Amniotic epithelial cell (primary cell): ENCODE results near the gene CRB2.

Source experiments
- DNase-seq: peaks from one replicate; pipeline ENCODE4 v3.0.0-alpha.2; 2010; ENCODE audit warnings: low read depth

CRB2 gene

DNA sequence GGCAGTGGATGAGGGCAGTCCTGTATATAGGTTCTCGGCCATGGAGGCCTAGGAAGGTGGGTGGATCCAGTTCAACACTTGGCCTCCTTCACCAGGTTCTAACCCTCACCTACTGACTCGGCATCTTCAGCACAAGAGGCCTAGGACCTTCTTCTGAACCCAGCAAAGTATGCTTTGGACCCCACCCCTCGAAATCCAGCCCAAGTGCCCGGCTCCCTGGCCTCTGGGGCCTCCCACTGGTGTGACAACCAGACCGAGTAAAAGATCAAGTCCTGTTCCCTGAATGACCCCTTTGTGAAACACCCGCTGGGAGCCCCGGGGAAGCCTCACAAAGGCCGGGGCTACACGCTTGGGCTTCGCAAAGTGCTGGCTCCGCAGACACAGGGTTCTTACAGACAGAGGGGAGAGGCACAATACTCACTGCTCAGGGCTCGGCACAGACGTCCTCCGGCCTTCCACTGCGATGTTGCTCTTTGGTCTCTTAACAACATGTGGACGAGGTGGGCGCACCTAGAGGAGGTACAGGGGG lies 47.0 kb downstream of the CRB2 start:
- DNase-seq = no peak

DNA sequence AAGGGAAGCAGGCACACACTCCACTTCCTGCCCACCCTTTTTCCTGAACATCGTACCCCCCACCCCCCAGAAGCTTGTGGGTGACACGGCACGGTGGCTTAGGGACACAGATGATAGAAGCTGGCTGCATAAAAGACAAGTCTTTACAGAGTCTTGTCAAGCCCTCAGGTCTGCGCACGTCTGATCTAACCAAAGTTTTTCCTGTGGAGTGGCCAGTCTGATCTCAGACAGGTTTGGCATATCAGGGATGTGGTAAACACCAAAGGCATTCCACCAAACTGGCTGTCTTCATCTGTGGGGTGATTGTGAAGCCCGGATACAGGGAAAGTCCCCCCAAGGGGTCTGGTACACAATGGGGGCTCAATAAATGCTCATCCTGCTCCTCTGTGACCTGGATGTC lies 50.0 kb downstream of the CRB2 start:
- no peak for DNase-seq

DNA sequence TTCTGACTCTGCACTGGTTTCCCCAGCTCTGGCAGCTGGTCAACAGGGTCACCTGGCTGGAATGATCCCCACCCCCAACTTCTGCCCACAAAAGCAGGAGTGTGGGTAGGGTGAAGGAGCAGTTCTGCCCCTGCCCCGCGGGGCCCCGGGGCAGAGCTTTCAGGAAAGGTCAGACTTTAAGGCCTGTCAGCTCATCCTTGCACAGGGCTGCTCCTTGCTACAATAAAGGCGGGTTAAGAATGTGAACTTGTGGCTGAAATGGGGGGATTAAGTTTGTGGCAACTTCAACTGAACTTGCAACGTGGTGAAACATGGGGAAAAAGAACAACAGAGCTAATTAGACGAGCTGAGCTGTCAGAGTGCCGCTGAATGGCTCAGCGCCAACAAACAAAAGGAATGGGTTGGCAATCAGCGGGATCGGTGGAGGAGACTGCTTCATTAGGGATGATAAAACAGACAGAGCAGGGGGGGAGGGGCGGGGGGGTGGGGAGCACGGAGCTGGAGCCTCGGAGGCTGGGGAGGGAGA lies 50.8 kb downstream of the CRB2 start:
- DNase-seq = peak; percentile 72

DNA sequence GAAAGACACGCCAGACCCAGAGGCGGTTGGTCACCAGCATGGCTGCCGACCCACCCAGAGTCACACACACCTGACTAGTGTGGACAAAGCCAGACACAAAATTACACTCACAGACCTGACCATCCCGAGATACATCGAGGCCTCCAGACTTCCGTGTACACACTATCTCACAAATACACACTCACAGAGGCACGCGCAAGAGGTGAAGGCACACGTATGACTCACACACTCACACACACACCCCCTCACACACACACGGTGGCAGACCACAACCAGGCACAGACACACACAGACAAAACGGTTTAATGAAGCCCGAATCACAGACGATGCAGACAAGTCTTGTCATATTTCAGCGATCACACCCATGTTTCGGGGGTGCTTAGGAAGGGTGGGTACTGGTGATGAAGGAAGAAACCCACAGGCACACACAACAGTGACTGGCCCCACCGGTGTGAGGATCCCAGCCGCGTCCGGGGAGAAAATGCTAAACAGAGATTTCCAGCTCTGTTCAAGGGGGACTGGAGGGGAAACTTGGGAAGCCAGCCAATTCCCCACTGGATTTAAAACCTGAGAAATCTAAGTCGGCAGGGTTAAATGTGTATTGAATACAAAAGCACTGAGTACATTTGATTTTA lies 51.3 kb downstream of the CRB2 start:
- peak; percentile 53 for DNase-seq

DNA sequence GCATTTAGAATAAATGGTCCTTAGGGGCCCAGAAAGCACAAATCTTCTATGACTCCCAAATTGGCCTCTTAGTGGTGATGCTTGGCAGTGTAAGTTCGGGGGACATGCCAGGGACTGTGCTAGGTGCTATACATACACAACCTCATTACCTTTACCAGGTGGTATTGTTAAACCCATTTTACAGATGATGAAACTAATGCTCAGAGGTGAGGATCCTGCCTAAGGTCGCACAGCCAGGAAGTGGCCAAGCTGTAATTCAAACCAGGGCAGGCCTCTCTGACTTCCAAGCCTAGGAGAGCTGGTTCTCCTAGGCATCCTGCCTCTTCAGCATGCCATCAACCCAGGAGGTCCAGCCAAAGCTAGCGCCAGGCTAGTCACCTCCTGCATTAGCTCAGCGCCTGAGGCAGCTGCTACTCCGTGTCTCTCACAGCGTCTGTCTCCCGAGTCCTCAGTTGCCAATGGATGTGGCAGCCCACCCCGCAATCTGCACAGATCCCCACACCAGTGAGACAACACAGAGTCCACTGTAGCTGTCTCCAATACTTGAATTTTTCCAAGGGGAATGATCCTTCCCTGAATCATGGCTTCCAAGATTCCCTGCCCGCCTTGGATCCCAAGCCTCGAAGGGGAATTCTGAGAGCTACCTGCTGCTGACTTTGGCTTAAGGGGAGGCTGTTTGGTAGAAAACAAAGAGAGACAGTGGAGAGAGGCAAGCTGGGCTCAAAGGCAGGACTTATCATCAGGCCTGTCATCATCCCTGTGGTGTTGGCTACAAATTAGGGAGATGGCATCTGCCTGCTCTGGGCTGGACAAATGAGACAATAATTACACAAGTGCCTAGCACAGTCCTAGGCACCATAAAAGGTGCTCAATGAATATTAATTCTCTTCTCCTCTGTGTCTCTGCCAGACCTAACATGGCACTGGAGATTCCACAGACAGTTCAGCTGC lies 52.6 kb downstream of the CRB2 start:
- no peak for DNase-seq

DNA sequence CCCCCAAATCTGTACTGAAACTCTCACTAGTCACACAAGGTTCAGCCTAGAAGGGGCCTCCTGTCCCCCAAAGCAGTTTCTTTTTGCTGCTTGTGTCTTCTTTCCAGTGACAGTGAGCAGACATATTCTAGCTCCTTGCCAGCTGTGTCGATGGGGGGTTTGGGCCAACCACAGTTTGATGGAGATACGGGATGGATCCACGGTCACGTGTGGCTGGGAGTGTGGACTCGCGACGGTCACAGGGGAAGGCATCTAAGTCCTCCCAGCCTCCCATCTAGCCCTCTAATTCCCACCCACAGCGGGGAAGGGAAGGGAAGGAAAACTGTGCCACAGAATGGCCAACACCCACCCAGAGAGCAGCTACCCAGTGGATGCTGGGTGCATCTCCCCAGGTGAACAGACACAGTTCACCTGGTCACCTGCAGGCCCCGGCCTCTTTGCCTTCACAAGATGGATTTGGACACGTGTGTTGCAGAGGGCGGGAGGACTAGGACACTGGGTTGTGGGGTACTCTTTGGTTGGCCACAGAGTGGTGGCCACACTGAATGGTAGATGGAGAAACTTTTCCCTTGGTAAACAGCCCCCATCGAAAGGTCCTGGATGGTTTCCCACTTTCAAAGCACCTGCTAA lies 54.4 kb downstream of the CRB2 start:
- no peak for DNase-seq

DNA sequence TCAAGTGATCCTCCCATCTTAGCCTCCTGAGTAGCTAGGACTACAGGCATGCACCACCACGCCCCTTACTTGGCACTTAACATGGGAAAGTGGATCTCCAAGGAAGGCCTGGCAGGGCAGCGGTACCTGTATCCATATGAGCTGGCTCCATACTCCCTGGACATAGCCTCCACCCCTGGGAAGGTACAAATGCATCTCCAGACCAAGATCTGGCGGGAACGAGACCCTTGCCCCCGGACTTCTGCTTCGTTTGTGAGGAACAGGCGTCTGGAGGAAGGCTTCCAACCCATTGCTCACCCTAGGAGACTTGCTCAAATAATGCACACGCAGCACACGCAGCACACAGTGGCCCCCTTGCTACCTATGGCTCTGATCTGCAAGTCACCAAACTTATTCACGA lies 55.2 kb downstream of the CRB2 start:
- no peak for DNase-seq

DNA sequence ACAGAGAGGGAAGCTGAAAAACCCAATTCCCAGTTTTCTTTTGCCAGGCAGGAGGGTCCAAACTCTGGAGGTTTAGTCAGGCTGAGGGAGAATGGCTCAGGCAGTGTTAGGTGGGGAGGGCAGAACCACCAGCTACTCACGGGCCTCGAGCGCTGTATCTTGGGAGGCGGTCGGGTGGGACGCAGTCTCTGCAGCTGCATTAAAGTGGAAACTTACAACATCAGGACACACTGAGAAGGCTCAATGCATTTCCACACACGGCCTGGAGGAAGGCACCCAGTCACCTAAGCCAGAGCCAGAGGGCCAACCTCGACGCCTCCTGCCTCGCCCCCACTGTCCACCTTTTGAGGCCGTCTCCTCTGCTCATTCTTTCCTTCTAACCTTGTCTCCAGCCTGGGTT lies 55.6 kb downstream of the CRB2 start:
- no peak for DNase-seq

DNA sequence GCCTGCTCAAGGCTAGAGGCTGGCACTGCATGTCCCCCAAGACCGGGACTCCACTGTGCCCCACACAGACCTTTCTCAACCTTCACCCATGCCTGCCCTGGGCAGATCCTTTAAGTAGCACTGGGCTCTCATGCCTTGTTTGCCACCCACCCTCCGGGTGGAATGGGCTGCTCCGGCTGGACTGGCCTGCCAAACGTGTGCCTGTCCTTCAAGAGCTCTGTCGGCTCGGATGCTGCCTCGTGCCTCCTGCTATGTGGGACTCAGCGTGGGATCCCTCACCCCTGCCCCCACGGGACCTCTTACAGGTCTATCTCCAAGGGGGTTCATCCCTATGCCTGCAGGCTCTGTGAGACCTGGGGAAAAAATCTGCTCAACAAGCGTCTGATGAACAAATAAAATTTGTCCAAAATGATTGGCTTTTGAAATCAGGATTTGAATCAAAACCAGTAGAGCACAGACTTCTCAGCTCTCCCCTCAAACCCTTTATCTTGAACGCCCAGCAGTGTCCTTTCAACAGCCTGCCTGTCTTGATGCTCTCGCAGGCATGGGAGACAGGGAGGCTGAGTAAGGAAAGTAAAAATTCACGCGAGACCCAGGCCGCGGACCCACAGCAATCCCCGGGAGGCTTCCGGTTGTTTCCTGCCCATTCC lies 56.3 kb downstream of the CRB2 start:
- DNase-seq = no peak

DNA sequence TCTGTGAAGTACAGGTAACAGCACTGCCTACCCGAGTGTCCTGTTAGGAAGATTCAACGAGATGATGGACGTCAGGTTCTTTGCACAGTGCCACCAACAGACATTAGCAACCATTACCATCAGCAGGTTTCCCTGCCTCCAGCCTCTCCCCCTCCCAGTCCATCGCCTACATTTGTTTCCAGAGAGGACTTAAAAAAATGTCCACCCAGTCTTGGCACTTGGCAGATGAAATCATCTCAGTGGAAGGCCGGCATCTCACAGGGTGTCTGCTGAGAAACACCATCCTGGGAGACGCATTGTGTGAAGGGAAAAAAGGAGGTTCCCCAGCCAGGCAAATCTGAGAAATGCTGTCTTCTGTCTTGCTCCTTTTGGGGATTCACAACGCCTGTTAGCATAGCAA lies 58.2 kb downstream of the CRB2 start:
- DNase-seq = no peak

DNA sequence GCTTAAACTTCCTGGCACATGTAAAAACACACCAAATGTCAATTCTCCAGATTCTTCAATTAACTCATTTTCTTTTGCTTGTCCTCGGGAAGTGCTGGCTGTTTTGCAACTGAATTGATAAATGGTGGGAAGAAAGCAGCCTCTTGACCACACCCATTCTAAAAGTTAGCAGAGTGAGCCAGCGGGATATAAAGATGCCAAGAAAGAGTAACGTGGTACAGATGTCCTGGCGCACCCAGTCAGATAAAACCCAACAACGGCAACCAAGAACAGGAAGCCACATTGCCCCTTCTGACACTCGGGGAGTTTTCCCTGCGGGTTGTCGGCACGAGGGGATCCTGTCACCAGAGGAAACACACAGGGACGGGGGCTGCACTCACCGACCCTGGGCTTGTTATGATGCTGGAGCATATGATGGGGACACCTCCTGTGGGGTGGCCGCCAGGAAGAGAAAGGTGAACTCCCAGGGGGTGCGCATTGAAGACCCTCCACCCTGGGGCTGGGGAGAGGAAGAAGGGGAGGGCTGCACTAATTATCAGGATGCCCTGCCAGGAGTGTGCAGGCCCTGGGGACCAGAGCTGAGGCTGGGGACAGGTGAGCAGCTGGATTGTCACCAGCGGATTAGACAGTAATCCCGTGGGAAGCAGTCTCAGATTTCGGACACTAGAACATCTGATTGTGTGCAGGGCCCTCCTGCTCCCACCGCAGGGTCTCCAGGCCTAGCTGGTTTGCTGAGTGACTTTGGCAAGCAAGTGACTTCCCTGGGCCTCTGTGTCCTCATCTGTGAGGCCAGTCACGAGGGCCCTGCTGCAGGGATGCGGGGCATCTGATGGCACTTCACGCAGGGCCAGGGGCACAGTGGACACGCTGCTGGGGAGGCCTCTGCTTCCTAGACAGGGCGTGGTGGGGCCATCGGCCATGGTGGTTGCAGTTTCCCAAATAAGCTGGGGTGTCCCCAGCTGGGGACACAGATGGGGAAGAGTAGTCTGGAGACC lies 59.2 kb downstream of the CRB2 start:
- DNase-seq = peak; percentile 24

DNA sequence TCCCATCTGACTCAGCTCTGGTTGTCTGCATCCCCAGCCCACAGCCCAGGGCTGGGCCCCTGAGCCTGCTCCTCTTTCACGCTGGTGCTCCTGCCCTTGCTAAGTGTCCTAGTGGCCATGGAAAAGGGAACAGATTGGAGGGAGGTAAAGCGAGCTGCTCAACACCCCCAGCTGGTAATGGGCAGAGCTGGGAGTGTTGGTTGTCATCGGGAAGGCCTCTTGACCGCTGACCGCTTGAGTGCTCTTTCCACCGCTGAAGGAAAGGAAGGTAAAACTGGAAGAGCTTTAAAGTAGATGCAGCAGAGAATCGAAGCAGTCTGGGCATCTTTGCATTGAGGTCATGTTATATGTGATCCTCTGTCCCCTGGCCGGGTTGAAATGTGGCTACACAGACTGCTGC lies 60.2 kb downstream of the CRB2 start:
- no peak for DNase-seq

DNA sequence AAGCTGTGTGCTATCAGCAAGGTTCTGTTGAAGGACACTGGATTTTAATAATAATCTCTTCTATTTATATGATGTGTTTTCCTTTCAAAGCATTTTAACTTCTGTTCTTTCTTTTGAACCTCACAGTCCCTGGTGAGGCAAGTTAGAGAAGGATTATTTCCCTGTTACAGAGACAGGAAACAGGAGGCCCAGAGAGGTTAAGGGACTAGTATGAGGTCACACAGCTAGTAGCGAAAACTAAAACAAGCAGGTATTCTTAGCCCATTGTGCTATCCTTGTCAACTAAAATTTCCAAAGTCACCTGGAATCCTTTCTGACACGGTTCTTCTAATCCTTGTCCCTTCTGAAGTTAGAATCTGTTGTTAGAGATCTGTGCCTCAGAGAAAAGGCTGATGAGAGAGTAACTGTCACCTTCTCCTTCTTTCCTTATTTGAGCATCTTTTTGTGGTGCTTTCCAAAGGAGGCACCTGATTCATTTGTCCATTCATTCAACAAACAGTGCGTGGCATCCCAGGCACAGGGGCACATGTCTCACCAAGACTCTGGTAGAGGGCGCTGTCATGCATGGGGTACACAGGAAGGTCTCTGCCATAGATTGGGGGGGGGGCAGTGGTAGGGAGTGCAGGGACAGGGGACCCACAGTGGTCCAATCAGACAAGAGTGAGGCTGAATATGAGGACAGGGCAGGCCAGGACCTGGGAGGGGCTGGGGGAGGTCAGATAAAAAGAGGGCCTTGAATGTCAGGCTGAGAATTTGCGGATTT lies 61.5 kb downstream of the CRB2 start:
- no peak for DNase-seq

DNA sequence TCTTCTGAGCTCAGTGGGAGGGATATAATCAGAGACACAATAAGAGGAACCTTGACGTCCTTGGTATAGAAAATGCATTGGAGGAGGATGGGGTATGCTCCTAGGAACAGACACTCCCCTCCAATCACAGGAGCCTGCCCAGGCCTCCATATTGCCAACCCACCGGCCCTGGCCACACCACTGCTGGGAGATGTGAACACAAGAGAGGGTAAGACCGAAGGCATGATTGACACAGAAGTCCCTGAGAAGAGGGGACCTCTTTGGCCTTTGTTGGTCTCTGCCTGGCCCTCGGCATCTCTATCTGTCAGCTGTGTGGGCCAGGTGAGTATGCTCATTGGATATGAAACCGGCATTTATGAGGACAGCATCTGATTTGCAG lies 62.0 kb downstream of the CRB2 start:
- DNase-seq = no peak

DNA sequence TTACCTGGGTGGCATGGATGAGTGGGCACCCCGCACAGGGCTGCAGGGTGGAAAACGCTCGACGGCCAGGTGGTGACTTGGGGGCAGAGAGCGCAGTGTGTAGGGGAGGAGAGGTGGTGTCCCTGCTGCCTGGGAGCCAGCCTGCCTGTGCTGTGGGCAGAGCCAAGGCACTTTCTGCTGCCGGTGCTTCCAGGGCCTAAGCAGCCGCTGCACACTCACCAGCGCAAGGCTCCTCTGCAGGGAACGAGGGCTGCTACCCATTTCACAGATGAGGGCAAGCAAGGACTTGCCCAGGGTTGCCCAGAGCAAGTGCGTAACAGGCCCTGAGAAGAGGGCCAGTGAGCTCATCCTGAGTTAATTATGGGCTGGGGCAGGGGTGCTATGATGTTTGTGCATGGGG lies 62.5 kb downstream of the CRB2 start:
- no peak for DNase-seq

DNA sequence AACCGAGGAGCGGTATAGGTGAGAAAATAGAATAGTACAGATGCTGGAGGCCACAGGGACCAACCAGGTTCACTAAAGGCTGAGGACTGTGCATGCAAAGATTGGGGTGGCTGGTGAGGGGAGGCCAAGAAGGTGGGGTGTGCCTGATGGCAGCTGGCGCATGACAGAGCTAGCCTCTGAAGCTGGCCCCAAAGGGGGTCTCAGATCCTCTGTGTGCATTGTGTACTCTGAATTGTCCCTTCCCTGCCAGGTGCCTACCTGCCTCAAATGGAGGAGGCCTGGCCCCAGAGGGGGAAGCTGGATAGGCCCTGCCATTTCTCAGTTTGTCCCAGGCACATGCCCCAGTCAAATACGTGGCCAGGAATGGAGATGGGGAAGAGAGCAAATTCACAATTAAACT lies 63.1 kb downstream of the CRB2 start:
- DNase-seq = no peak

DNA sequence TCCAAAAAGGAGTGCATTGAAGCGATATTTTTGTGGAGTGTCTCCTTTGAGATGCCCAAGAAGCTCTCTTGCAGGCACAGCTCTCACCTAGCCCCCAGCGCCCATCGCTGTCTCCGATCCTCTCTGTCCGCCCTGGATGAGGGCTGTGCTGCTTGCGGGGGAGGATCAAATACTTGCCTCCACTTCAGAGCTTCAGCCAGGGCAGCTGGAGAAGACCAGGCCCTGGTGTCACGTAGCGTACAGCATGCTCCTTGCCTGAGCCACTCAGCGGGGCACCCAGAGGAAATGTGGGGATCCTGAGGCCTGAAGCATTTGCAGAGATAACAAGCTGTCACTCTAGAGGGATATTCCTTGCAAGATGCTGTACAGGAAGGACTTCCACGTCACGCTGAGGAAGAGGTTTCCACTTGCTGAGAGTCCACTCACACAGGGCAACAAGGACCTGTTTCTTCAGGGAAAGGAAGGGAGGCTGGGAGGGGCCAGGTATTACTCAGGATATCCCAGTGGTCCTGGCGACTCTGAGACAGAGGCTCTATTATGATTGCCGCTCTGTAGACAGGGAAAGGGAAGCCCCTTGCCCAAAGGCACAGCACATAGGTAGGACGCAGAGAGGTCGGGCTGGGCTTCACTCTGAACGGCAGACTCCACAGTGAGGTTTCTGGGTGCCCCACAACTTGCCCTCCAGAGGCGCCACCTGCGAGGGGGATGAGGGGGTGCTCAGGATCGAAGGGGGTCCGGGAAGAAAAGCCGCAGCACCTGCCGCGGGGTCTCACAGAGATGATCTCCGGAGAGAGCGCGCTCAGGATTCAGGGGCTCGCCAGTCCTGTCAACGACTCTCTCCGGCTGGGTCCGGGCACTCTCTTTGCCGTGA lies 64.0 kb downstream of the CRB2 start:
- no peak for DNase-seq

DNA sequence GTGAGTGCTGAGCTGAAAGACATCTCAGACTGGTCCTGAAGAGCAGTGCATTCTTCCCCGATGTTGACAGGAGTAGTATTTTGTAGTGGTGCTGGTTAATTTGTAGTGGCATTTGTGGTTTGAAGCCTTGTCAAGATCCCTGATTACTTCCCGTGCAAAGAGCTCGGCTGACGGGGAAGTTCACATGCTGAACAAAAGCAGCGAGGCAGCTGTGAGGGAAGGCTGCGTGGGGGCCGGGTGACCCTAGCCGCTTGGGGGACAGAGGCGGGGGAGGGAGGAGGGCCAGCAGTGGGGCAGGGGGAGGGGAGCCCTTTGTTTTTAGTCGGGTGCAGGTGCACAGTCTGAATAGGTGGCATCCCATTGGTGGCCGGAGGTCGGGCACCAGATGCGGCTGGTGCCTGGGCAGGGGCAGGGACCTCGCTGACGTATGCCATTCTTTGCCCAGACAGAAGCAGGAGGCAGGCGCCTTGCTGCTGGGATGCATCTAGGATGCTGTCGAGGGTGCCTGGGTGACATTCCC lies 64.7 kb downstream of the CRB2 start:
- no peak for DNase-seq

DNA sequence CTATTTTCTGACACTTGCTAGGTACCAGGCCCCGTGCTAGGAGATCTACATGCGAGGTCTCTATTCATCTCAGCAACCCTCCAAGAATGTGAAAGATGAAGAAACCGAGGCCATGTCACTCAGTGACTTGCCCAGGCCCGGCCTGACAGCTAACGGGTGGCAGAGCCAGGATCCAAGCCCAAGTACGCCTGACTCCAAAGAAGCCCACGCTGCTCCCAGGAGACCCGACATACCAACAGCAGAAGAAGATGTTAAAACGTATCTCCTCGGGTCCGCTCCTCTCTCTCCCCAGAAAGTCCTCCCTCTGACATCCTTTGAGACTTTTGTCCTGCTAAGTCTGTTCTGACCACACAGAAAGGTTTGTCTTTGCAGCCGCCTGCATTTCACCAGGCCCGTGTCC lies 65.2 kb downstream of the CRB2 start:
- DNase-seq = no peak
